KMS-11 (cell line): ENCODE measurements around the gene SH2D7.

Experiments
- H2AFZ ChIP-seq: fragments of 200-600 bp; sonication (generic); 2 replicates; pipeline ENCODE4 v1.6.1; 2016; ENCODE audit warnings: antibody characterized with exemption, mixed run types, low read depth
- H3K27ac ChIP-seq: fragments of 200-600 bp; sonication (generic); 2 replicates; pipeline ENCODE4 v1.6.1; 2016; ENCODE audit warnings: mild to moderate bottlenecking, mixed run types
- H3K27me3 ChIP-seq: fragments of 200-600 bp; sonication (generic); 2 replicates; pipeline ENCODE4 v1.6.1; 2017; ENCODE audit warnings: mild to moderate bottlenecking, low read depth, mixed run types, moderate library complexity; ENCODE audit not compliant: insufficient read depth
- H3K36me3 ChIP-seq: fragments of 200-600 bp; sonication (generic); 2 replicates; pipeline ENCODE4 v1.6.1; 2017; ENCODE audit warnings: mild to moderate bottlenecking, mixed run types; ENCODE audit not compliant: insufficient read depth
- H3K4me1 ChIP-seq: fragments of 200-600 bp; sonication (generic); 2 replicates; pipeline ENCODE4 v1.6.1; 2016; ENCODE audit warnings: mild to moderate bottlenecking, low read depth, mixed run types; ENCODE audit not compliant: poor library complexity, severe bottlenecking
- H3K4me2 ChIP-seq: fragments of 200-600 bp; sonication (generic); 2 replicates; pipeline ENCODE4 v1.7.0; 2016; ENCODE audit warnings: mild to moderate bottlenecking, mixed run types
- H3K4me3 ChIP-seq: fragments of 200-600 bp; sonication (generic); IDR thresholded peaks from 2 replicates; pipeline ENCODE4 v1.6.1; 2017; ENCODE audit warnings: low read depth, low read length, mixed read lengths; ENCODE audit not compliant: insufficient read depth
- H3K79me2 ChIP-seq: fragments of 200-600 bp; sonication (generic); 2 replicates; pipeline ENCODE4 v1.6.1; 2016; ENCODE audit warnings: low read depth, mixed run types; ENCODE audit not compliant: insufficient read depth
- H3K9ac ChIP-seq: fragments of 200-600 bp; sonication (generic); 2 replicates; pipeline ENCODE4 v1.6.1; 2016; ENCODE audit warnings: mild to moderate bottlenecking, mixed run types
- H4K20me1 ChIP-seq: fragments of 200-600 bp; sonication (generic); 2 replicates; pipeline ENCODE4 v1.6.1; 2016; ENCODE audit warnings: mild to moderate bottlenecking, mixed run types; ENCODE audit not compliant: insufficient read depth
- TF ChIP-seq, protein P1 (sequence below): fragments of 200-600 bp; sonication (generic); conservative IDR thresholded peaks from 2 replicates; pipeline ENCODE4 v1.6.1; 2017; ENCODE audit warnings: low read depth, mild to moderate bottlenecking, antibody characterized with exemption, low read length, moderate library complexity, mixed read lengths

SH2D7 gene

GRCh38 chr15:78077053-78077870, 15.1 kb upstream of the SH2D7 start, which contains the start of gene TBC1D2B:
TBC1D2B (minus strand) TSS chr15:78077711; CDS start chr15:78077652, 59 bp downstream.
- Histone ChIP-seq H3K4me2 (peak within 1 kb of the TSS; percentile 84), H3K4me1 (peaks cover 16% of the 10 kb centered on the region), H4K20me1 (no peaks in the 10 kb centered on the region), H3K27me3 (no peaks in the 10 kb centered on the region), H3K9ac (peak within 1 kb of the TSS; percentile 32; the same call in 1 of the 2 replicates), H2AFZ (peak within 1 kb of the TSS; percentile 75), H3K4me3 (no peak within 1 kb of the TSS), H3K79me2 (0 out of 2 replicates have a peak, but pooled peaks cover 6% of the 10 kb centered on the region), H3K36me3 (no peaks in the 10 kb centered on the region), H3K27ac (no peak within 1 kb of the TSS)
- TF ChIP-seq, protein P1, sequence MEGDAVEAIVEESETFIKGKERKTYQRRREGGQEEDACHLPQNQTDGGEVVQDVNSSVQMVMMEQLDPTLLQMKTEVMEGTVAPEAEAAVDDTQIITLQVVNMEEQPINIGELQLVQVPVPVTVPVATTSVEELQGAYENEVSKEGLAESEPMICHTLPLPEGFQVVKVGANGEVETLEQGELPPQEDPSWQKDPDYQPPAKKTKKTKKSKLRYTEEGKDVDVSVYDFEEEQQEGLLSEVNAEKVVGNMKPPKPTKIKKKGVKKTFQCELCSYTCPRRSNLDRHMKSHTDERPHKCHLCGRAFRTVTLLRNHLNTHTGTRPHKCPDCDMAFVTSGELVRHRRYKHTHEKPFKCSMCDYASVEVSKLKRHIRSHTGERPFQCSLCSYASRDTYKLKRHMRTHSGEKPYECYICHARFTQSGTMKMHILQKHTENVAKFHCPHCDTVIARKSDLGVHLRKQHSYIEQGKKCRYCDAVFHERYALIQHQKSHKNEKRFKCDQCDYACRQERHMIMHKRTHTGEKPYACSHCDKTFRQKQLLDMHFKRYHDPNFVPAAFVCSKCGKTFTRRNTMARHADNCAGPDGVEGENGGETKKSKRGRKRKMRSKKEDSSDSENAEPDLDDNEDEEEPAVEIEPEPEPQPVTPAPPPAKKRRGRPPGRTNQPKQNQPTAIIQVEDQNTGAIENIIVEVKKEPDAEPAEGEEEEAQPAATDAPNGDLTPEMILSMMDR, result no peak

GRCh38 chr15:78077871-78078210, 14.5 kb upstream of the SH2D7 start:
- TF ChIP-seq, protein P1, result no peak
- no peak overlapping the region for H3K27ac ChIP-seq
- no peak overlapping the region for H3K9ac ChIP-seq
- 0 out of 2 replicates have a peak, but pooled peaks cover 6% of the 10 kb centered on the region for H3K79me2 ChIP-seq
- peak overlapping the region; percentile 75 for H2AFZ ChIP-seq
- H3K27me3 ChIP-seq, result no peaks in the 10 kb centered on the region
- H3K4me2 ChIP-seq, result peak overlapping the region; percentile 58
- H3K4me3 ChIP-seq, result no peak overlapping the region
- H3K36me3 ChIP-seq, result no peaks in the 10 kb centered on the region
- peaks cover 16% of the 10 kb centered on the region for H3K4me1 ChIP-seq
- no peaks in the 10 kb centered on the region for H4K20me1 ChIP-seq

GRCh38 chr15:78079298-78080087, 12.9 kb upstream of the SH2D7 start:
- peaks cover 25% of the 10 kb centered on the region for H3K4me1 ChIP-seq
- no peak overlapping the region for H3K9ac ChIP-seq
- no peaks in the 10 kb centered on the region for H4K20me1 ChIP-seq
- TF ChIP-seq, protein P1, result no peak
- H3K4me3 ChIP-seq, result no peak overlapping the region
- no peak overlapping the region for H2AFZ ChIP-seq
- no peak overlapping the region for H3K4me2 ChIP-seq
- 0 out of 2 replicates have a peak, but pooled peaks cover 6% of the 10 kb centered on the region for H3K79me2 ChIP-seq
- no peak overlapping the region for H3K27ac ChIP-seq
- no peaks in the 10 kb centered on the region for H3K36me3 ChIP-seq
- H3K27me3 ChIP-seq, result no peaks in the 10 kb centered on the region

- Histone ChIP-seq H3K4me3 (no peak overlapping the region), H3K36me3 (no peaks in the 10 kb centered on the region), H3K4me2 (no peak overlapping the region), H3K27ac (no peak overlapping the region), H2AFZ (no peak overlapping the region), H3K4me1 (peaks cover 26% of the 10 kb centered on the region), H3K79me2 (0 out of 2 replicates have a peak, but pooled peaks cover 6% of the 10 kb centered on the region), H3K9ac (no peak overlapping the region), H4K20me1 (no peaks in the 10 kb centered on the region), H3K27me3 (no peaks in the 10 kb centered on the region)
- TF ChIP-seq, protein P1, result no peak
These were observed 12.3 kb upstream of the SH2D7 start for GRCh38 chr15:78080088-78080460.
